Activated CD4-positive, alpha-beta T cell treated with anti-CD3 and anti-CD28 coated beads, Interleukin-2, amount 10 ng/mL, durations not matched to agents 7 days and 5 days (primary cell): Measurements from ENCODE around the gene DHRS12. TPM values are rescaled to one million over a fixed set of nuclear protein-coding genes. Genes with fewer than 3 reads are reported as not detected.

Experiments
- CTCF ChIA-PET: fragments of 350-600 bp; sonication (Branson Sonifier 250); formaldehyde crosslinking; loops from one replicate; lab custom pipeline; 2021; ENCODE audit warnings: antibody characterized with exemption; lab: Charles Lee
- POLR2A ChIA-PET: fragments of 350-600 bp; sonication (Branson Sonifier 250); formaldehyde crosslinking; loops from one replicate; lab custom pipeline; 2021; ENCODE audit warnings: antibody characterized with exemption; lab: Charles Lee
- DNase-seq: peaks from one replicate; pipeline ENCODE4 v3.0.0-alpha.2; 2020
- H3K27ac Mint-ChIP-seq: one replicate; pipeline ENCODE4 v1.8.0; 2021; ENCODE audit warnings: mild to moderate bottlenecking, moderate library complexity, mixed read lengths
- H3K27me3 Mint-ChIP-seq: one replicate; pipeline ENCODE4 v1.8.0; 2021; ENCODE audit warnings: mixed read lengths
- H3K36me3 Mint-ChIP-seq: one replicate; pipeline ENCODE4 v1.8.0; 2021; ENCODE audit warnings: low read depth, mixed read lengths
- H3K4me1 Mint-ChIP-seq: one replicate; pipeline ENCODE4 v1.8.0; 2021; ENCODE audit warnings: mixed read lengths
- H3K4me3 Mint-ChIP-seq: one replicate; pipeline ENCODE4 v1.8.0; 2021; ENCODE audit warnings: mild to moderate bottlenecking, moderate library complexity, mixed read lengths
- H3K9me3 Mint-ChIP-seq: one replicate; pipeline ENCODE4 v1.8.0; 2021; ENCODE audit warnings: mixed read lengths
- total RNA-seq, 2 experiments: library from RNA; stranded (reverse); gene quantifications; one replicate each; pipeline ENCODE4 v1.2.3, GENCODE V29; 2021

Gene DHRS12
- total RNA-seq, 2 experiments from 2014 or later: 9.5 to 9.7 TPM

DNA sequence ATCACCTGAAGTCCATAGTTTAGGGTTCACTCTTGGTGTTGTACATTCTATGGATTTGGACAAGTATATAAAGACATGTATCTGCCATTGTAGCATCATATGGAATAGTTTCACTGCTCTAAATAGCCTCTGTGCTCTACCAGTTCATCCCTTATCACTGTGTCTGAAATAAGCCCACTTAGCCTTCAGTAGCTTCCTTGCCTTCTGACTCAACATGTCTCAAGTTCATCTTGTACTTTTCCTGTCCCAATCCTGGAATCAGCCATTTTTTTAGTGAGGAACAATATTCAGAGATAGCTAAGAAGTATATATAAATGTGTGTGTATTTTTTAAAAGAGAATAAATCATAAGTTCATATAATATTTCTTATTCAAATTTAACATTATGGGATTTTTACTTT lies 79.2 kb downstream of the DHRS12 start:
- Mint-ChIP-seq H3K4me1 (no peaks in the 10 kb centered on the region), H3K36me3 (peaks cover 9% of the 10 kb centered on the region), H3K27me3 (no peaks in the 10 kb centered on the region), H3K9me3 (no peaks in the 10 kb centered on the region), H3K4me3 (no peak overlapping the region), H3K27ac (no peak overlapping the region)
- CTCF ChIA-PET: no interaction called here
- POLR2A ChIA-PET: no interaction called here
- DNase-seq: no peak

DNA sequence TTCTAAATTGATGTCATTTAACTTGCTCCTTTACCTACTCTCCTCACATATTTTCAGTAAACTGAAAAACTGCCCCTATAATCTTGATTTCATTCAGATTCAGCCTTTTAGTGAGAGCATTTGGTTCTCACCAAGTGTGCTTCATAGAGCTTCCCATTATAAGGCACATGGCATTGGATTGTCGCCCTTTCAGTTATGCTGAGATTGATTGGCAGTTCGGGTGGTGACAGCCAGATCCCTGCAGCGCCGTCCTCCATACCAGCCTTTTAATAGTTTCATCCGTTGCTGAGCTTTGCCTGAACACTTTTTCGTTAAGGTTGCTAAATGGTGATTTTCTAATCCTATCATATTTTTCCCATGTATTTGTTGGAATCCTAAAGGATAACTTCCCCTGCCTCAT lies 80.4 kb downstream of the DHRS12 start:
- H3K27ac Mint-ChIP-seq: no peak overlapping the region
- H3K27me3 Mint-ChIP-seq: no peaks in the 10 kb centered on the region
- DNase-seq: no peak
- no peaks in the 10 kb centered on the region for H3K4me1 Mint-ChIP-seq
- peaks cover 9% of the 10 kb centered on the region for H3K36me3 Mint-ChIP-seq
- H3K9me3 Mint-ChIP-seq: no peaks in the 10 kb centered on the region
- no peak overlapping the region for H3K4me3 Mint-ChIP-seq
- ChIA-PET CTCF (no interaction called here), POLR2A (no interaction called here)

DNA sequence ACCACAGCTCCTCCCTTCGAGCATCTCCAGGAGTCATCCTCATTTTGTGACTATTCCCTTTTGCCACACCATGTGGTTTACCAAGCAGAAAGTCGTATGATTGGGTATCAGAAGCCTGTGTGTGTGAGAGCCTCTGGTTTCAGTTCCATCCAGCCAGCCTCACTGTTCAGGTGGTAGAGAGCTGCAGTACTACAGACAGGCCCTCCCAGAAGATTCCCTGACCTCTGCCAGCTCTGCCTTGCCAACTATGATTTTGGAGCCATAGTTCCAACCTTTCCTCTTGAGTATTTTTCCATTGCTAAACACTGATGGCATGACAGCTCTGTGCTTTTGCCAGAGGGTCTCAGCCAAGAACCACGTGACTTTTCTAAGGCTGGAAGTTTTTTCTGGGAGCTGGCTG lies 82.5 kb downstream of the DHRS12 start:
- Mint-ChIP-seq H3K27ac (no peak overlapping the region), H3K36me3 (peaks cover 2% of the 10 kb centered on the region), H3K9me3 (no peaks in the 10 kb centered on the region), H3K27me3 (no peaks in the 10 kb centered on the region), H3K4me1 (no peaks in the 10 kb centered on the region), H3K4me3 (no peak overlapping the region)
- CTCF ChIA-PET: interaction anchor here (0.9 kb wide), 1 partner anchor 16 kb away, joined by 3 read pairs; no protein-coding TSS in a partner anchor
- POLR2A ChIA-PET: no interaction called here
- DNase-seq: no peak

DNA sequence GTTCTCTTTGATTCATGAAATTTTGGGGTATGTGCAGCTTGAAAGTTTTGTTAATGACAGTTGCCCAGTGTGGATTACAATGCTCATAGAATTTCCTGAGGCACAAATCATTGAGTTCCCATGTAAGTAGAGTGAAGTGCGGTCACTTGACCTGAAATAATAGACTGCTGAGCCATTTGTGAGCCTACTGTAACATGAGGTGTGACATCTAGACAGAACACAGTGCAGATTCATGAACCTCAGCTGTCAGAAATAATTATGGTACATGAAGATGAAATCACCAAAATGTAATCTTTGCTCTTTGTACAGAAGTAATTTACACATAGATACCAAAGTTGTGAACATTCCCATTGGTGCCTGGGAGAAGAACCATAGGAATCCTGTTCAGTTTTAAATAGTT lies 84.6 kb downstream of the DHRS12 start:
- Mint-ChIP-seq H3K27ac (no peak overlapping the region), H3K4me3 (no peak overlapping the region), H3K27me3 (no peaks in the 10 kb centered on the region), H3K9me3 (no peaks in the 10 kb centered on the region), H3K36me3 (peaks cover 2% of the 10 kb centered on the region), H3K4me1 (no peaks in the 10 kb centered on the region)
- ChIA-PET CTCF (interaction anchor here (1.2 kb wide), 1 partner anchor 12 kb away, joined by 3 read pairs; no protein-coding TSS in a partner anchor), POLR2A (no interaction called here)
- DNase-seq: no peak

Other genes starting within 250 kb of the DHRS12 start
- 10 to 100 TPM; 10.9 to 12.6 TPM for gene WDFY2, start 219.7 kb downstream of the DHRS12 start, total RNA-seq
- 1 to 10 TPM; 1.3 to 1.5 TPM for gene TMEM272, start 41.0 kb upstream of the DHRS12 start, total RNA-seq
- not detected for gene CCDC70, start 57.8 kb upstream of the DHRS12 start, total RNA-seq
- gene ATP7B, start 207.3 kb upstream of the DHRS12 start, total RNA-seq: under 1 TPM; 0.62 to 0.74 TPM
- 10 to 100 TPM; 31.1 to 31.7 TPM for gene ALG11, start 208.2 kb upstream of the DHRS12 start, total RNA-seq
- gene UTP14C, start 220.5 kb upstream of the DHRS12 start, total RNA-seq: 10 to 100 TPM; 11.7 to 12.9 TPM